ENCODE results near the gene SMIM5. TPM values are rescaled to one million over a fixed set of nuclear protein-coding genes. Genes with fewer than 3 reads are reported as not detected.

SMIM5 gene
- total and polyA plus RNA-seq, 2 donors (not counting 3 experiments of a cell fraction or from before 2014, with no cell fraction given): not detected

- dilution Hi-C loops (cut with MboI; ENCODE audit: extremely low pct_ligation_motif_present, low sequenced_read_pairs) (no loop called here), intact Hi-C loops (cut with micrococcal nuclease) (no loop called here)
- DNase-seq (ENCODE audit: low read depth, low spot score): no peak
- no peaks in the 10 kb centered on the region for H3K27me3 ChIP-seq (ENCODE audit: control insufficient read depth in 2 of 2, insufficient read depth in 2 of 2, low read length in 2 of 2)
- no peak overlapping the region for H3K27ac ChIP-seq (ENCODE audit: insufficient read depth, low read depth, low read length)
- H3K9ac ChIP-seq (replicated peaks; ENCODE audit: extremely low read depth, insufficient read depth, low read length): no peak overlapping the region
- ChIA-PET POLR2A (no interaction called here), CTCF (interaction anchor here (0.8 to 9.8 kb wide), 8 partner anchors 9 to 137 kb away, joined by 3 to 65 read pairs (median 8); partner anchors contain the start of gene SMIM5)
- no peaks in the 10 kb centered on the region for H3K36me3 ChIP-seq (ENCODE audit: control insufficient read depth in 2 of 2, extremely low read depth in 1 of 2, insufficient read depth in 2 of 2, low read length in 2 of 2)
- TF ChIP-seq MAX (IDR thresholded peaks at IDR 0.05; ENCODE audit: insufficient read depth, insufficient read length) (no peak), GATA2 (IDR thresholded peaks at IDR 0.05; ENCODE audit: insufficient read depth, insufficient read length, low read depth, low read length) (no peak), CTCF (IDR thresholded peaks at IDR 0.05; ENCODE audit: extremely low read depth in 1 of 2, insufficient read depth in 1 of 2, low read depth in 1 of 2, low read length in 2 of 2) (no peak), FOS (IDR thresholded peaks at IDR 0.05; ENCODE audit: borderline replicate concordance, insufficient read depth, low read length) (no peak), JUN (IDR thresholded peaks at IDR 0.05; ENCODE audit: borderline replicate concordance, insufficient read depth, insufficient read length, low read depth) (no peak), POLR2A (IDR thresholded peaks at IDR 0.05; ENCODE audit: low read depth, low read length) (no peak), MYC (IDR thresholded peaks at IDR 0.05; ENCODE audit: low read depth, low read length) (no peak), EZH2 (IDR thresholded peaks at IDR 0.05; ENCODE audit: borderline replicate concordance, low read depth, low read length, severe bottlenecking) (no peak), POLR2AphosphoS5 (IDR thresholded peaks at IDR 0.05; ENCODE audit: insufficient read depth, low read depth, low read length) (no peak)
- H3K9me3 ChIP-seq (replicated peaks; ENCODE audit: control insufficient read depth, insufficient read depth, low read length): no peaks in the 10 kb centered on the region
- H3K79me2 ChIP-seq (ENCODE audit: control insufficient read depth, insufficient read depth, low read length): no peaks in the 10 kb centered on the region
- no peaks in the 10 kb centered on the region for H3K9me1 ChIP-seq (replicated peaks; ENCODE audit: control insufficient read depth, extremely low read depth, insufficient read depth, low read length)
- no peak for FAIRE-seq
- no peaks in the 10 kb centered on the region for H4K20me1 ChIP-seq (replicated peaks; ENCODE audit: control insufficient read depth, extremely low read depth, insufficient read depth, low read length)
- no peak overlapping the region for H3K4me2 ChIP-seq (ENCODE audit: insufficient read depth, low read length)
- no TSS peak for BruUV-seq (replicated peaks)
- no peak overlapping the region for H3K4me3 ChIP-seq (replicated peaks in 1 of 3; ENCODE audit: insufficient read depth in 1 of 3, low read depth in 1 of 3, low read length in 3 of 3)
- H3K4me1 ChIP-seq (ENCODE audit: control insufficient read depth, extremely low read depth, insufficient read depth, low read length): no peaks in the 10 kb centered on the region
- no peak overlapping the region for H2AFZ ChIP-seq (ENCODE audit: low read depth, low read length)
Measured at GRCh38 chr17:75616521-75617122, 16.6 kb upstream of the SMIM5 start.
